ENCODE measurements around the gene NELFA. TPM values are rescaled to one million over a fixed set of nuclear protein-coding genes. Genes with fewer than 3 reads are reported as not detected.
"Not testable (repeated sequence)": the region's sequence is repeated elsewhere in the genome, so short reads cannot be mapped to it uniquely, and the experiment has no call there.

Gene NELFA
- total RNA-seq, 2 experiments from 2014 or later: 44.1 to 45.3 TPM

DNA sequence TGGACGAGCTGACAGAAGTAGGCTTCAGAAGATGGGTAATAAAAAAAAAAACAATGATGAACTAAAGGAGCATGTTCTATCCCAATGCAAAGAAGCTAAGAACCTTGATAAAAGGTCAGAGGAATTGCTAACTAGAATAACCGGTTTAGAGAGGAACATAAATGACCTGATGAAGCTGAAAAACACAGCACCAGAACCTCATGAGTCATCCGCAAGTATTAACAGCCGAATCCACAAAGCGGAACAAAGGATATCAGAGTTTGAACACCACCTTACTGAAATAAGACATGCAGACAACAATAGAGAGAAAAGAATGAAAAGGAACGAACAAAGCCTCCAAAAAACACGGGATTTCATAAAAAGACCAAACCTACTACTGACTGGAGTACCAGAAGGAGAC lies 10.5 kb downstream of the NELFA start:
- CTCF ChIA-PET: interaction anchor here (1.0 kb wide), 1 partner anchor 99 kb away, joined by 3 read pairs; no protein-coding TSS in a partner anchor
- intact Hi-C loops (cut with micrococcal nuclease): no loop called here
- Mint-ChIP-seq H3K27ac (no peak overlapping the region), H3K4me3 (no peak overlapping the region), H3K36me3 (ENCODE audit: low read depth) (peaks cover 71% of the 10 kb centered on the region), H3K4me1 (ENCODE audit: low read depth) (peaks cover 47% of the 10 kb centered on the region), H3K9me3 (peaks cover 36% of the 10 kb centered on the region), H3K27me3 (ENCODE audit: low read depth) (no peaks in the 10 kb centered on the region)
- no peak for DNase-seq

DNA sequence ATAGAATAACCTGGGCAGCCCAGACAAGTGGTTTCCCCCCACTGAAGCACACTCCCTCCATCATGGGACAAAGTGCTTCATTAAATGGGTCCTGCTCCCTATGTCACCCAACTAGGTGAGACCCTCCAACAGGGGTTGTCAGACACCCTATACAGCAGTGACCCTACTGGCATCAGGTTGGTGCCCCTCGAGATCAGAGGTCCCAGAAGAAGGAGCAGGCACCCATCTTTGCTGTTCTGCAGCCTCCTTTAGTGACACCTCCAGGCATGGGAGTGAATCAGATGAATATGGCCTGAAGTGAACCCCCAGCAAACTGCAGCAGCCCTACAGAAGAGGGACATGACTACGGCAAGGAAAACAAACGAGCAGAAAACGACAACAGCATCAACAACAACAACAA lies 11.1 kb downstream of the NELFA start:
- H3K4me3 Mint-ChIP-seq: no peak overlapping the region
- no peaks in the 10 kb centered on the region for H3K27me3 Mint-ChIP-seq (ENCODE audit: low read depth)
- H3K4me1 Mint-ChIP-seq (ENCODE audit: low read depth): peaks cover 41% of the 10 kb centered on the region
- peaks cover 36% of the 10 kb centered on the region for H3K9me3 Mint-ChIP-seq
- no peak overlapping the region for H3K27ac Mint-ChIP-seq
- CTCF ChIA-PET: no interaction called here
- intact Hi-C loops (cut with micrococcal nuclease): no loop called here
- DNase-seq: no peak
- H3K36me3 Mint-ChIP-seq (ENCODE audit: low read depth): peaks cover 65% of the 10 kb centered on the region

DNA sequence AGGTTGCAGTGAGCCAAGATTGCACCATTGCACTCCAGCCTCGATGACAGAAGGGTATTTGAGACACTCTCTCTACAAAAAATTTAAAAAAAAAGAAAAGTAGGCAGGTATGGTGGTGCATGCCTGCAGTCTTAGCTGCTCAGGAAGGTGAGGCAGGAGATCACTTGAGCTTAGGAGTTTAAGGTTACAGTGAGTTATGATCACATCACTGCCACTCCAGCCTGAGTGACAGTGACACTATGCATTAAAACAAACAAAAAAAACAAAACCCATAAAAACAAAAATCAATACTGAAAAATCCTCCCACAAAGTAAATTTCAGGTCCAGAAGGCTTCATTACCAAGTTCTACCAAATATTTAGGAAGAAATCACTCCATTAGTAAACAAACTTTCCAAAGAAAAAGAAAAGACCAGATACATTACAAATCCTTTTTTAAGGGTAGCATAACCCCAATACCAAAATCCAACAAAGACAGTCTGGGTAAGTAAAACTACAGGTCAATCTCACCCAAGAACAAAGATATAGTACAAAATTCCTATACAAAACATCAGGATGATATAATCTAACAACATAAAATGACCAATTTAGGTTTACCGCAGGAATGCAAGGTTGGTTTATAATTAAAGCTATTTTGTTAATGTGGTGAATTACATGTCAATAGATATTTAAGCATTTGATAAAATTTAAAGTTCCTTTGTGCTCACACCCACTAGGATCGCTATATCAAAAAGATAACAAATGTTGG lies 11.7 kb downstream of the NELFA start:
- CTCF ChIA-PET: no interaction called here
- Mint-ChIP-seq H3K9me3 (peaks cover 36% of the 10 kb centered on the region), H3K4me1 (ENCODE audit: low read depth) (peaks cover 35% of the 10 kb centered on the region), H3K27me3 (ENCODE audit: low read depth) (no peaks in the 10 kb centered on the region), H3K27ac (no peak overlapping the region), H3K36me3 (ENCODE audit: low read depth) (peaks cover 61% of the 10 kb centered on the region), H3K4me3 (no peak overlapping the region)
- intact Hi-C loops (cut with micrococcal nuclease): no loop called here
- DNase-seq: no peak

DNA sequence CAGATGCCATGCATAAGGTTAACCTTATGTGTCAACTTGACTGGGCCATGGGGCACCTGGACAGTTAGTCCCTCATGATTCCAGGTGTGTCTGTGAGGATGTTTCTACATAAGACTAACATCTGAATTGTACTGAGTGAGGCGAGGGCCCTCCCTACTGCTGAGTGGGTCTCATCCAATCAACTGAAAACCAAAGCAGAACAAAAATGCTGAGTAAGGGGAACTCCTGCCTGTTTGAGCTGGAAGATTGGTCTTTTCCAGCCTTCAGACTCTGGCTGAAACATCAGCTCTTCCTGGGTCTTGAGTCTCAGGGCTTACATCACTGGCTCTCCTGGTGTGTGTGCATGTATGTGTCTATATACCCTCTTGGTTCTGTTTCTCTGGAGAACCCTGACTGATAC lies 13.8 kb downstream of the NELFA start:
- peaks cover 24% of the 10 kb centered on the region for H3K4me1 Mint-ChIP-seq (ENCODE audit: low read depth)
- intact Hi-C loops (cut with micrococcal nuclease): no loop called here
- H3K4me3 Mint-ChIP-seq: no peak overlapping the region
- no peak overlapping the region for H3K27ac Mint-ChIP-seq
- H3K9me3 Mint-ChIP-seq: peaks cover 29% of the 10 kb centered on the region
- H3K27me3 Mint-ChIP-seq (ENCODE audit: low read depth): no peaks in the 10 kb centered on the region
- peaks cover 52% of the 10 kb centered on the region for H3K36me3 Mint-ChIP-seq (ENCODE audit: low read depth)
- DNase-seq: no peak
- CTCF ChIA-PET: interaction anchor here (0.9 kb wide), 1 partner anchor 11 kb away, joined by 5 read pairs; no protein-coding TSS in a partner anchor

DNA sequence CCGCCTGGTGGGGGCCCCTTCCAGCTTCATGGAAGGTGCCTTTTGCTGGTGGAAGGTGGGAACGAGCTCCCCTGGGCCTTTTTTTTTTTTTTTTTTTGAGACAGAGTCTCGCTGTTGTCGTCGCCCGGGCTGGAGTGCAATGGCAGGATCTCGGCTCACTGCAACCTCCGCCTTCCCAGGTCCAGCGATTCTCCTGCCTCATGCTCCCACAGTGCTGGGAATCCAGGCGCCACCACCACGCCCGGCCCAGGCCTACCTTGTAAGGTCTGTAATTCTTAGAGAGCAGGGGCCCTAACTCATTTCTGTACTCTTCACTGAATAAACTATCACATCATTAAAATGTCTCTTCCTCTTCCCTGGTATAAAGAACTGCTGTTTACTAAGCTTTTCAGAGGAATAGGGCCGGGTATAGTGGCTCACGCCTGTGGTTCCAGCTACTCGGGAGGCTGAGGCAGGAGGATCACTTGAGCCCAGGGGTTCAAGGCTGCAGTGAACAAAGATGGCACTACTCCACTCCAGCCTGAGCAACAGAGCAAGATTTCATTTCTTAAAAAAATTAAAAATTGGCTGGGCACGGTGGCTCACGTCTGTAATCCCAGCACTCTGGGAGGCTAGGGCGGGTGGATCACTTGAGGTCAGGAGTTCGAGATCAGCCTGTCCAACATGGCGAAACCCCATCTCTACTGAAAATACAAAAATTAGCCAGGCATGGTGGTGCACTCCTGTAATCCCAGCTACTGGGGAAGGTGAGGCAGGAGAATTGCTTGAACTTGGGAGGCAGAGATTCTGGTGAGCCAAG lies 14.9 kb downstream of the NELFA start:
- Mint-ChIP-seq H3K9me3 (peaks cover 21% of the 10 kb centered on the region), H3K4me1 (ENCODE audit: low read depth) (peaks cover 18% of the 10 kb centered on the region), H3K36me3 (ENCODE audit: low read depth) (peaks cover 42% of the 10 kb centered on the region)
- intact Hi-C loops (cut with micrococcal nuclease); H3K27me3 Mint-ChIP-seq (ENCODE audit: low read depth); DNase-seq; H3K27ac Mint-ChIP-seq; CTCF ChIA-PET; H3K4me3 Mint-ChIP-seq: not testable (repeated sequence)

DNA sequence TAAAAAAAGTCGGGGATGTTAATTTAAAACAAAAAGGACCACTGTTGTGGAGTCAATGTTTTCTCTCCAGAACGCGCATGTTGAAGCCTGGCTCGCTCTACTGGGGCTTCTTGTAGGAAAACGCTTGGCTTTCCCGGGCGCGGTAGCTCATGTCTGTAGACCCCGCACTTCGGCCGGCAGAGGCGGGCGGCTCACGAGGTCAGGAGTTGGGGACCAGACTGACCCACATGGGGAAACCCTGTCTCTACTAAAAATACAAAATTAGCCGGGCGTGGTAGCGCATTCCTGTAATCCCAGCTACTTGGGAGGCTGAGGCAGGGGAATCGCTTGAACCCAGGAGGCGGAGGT lies 15.6 kb downstream of the NELFA start:
- Mint-ChIP-seq H3K9me3 (peaks cover 15% of the 10 kb centered on the region), H3K36me3 (ENCODE audit: low read depth) (peaks cover 35% of the 10 kb centered on the region), H3K27ac (no peak overlapping the region), H3K27me3 (ENCODE audit: low read depth) (no peaks in the 10 kb centered on the region), H3K4me1 (ENCODE audit: low read depth) (peaks cover 14% of the 10 kb centered on the region), H3K4me3 (no peak overlapping the region)
- CTCF ChIA-PET: no interaction called here
- intact Hi-C loops (cut with micrococcal nuclease): no loop called here
- DNase-seq: no peak

DNA sequence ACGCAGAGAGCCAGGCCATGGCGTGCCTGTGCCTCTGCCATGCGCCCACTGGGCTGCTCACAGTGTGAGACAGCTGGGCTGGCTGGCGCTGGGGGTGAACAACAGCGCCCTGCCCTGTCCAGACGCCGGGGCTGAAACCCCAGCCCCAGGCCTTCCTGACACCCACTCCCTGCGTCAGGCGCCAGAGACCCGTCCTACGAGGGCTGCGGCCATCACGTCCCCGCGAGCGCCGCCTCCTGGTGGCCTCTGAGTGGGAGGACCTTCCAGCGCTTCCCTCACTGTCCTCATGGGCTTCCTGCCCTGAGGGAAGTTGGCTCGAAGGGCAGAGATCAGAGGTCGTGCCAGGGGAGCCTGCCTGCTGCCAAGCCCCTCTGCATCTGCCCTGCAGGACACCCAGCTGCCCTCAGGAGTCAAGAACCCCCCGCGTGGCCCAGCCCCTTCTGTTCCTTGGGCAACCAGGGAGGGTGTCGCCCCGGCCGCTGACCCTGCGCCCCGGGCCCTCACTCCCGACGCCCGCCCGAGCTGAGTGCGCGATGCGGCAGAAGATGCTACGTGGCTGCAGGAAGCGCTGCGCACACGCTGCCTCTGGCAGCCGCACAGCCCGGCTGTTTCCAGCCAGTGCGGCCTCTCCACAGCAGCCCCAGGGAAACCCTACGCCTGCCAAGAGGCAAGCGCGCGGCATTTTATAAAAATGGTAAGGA lies 16.2 kb downstream of the NELFA start:
- Mint-ChIP-seq H3K36me3 (ENCODE audit: low read depth) (peaks cover 29% of the 10 kb centered on the region), H3K9me3 (peaks cover 10% of the 10 kb centered on the region), H3K4me3 (no peak overlapping the region), H3K27ac (no peak overlapping the region), H3K4me1 (ENCODE audit: low read depth) (peaks cover 14% of the 10 kb centered on the region), H3K27me3 (ENCODE audit: low read depth) (no peaks in the 10 kb centered on the region)
- intact Hi-C loops (cut with micrococcal nuclease): no loop called here
- no peak for DNase-seq
- CTCF ChIA-PET: no interaction called here

DNA sequence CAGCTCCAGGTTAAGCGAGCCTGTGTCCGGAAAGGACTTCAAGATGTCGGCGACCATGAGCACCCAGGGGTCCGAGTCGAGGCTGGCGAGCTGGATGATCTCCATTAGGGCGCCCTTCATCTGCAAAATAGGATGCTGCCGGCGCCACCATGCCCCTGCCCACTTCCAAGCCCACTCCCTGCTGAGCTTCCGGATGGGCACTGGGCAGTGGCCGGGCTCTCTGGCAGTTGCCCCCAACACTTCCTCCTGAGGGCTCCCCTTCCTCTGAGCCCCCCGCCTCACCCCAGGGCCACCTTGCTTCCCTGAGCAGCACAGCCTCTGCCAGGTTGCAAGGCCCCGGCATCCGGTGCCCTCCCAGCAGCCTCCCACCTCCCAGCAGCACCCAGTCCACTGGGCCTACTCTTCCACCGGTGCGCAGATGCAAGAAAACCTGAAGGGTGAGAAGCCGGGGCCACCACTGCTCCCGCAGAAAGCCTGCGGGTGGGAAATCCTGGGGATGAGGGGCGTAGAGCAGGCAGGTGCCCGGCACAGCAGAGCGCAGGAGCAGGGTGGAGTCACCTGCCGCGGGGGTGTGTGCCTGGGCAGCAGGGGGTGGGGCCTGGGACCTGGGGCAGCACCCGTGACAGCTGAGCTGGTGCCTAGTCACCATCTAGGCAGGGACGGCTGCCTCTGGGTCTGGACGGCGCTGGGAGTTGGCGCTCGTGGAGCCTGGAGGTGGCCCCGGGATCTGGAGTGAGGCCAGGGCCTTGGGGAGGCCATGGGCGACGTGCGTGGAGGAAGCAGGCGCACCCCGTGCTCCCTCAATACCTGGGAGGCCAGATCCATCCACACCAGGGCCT lies 17.0 kb downstream of the NELFA start:
- Mint-ChIP-seq H3K36me3 (ENCODE audit: low read depth) (peaks cover 21% of the 10 kb centered on the region), H3K4me3 (no peak overlapping the region), H3K27ac (no peak overlapping the region), H3K4me1 (ENCODE audit: low read depth) (peaks cover 12% of the 10 kb centered on the region), H3K27me3 (ENCODE audit: low read depth) (no peaks in the 10 kb centered on the region), H3K9me3 (peaks cover 3% of the 10 kb centered on the region)
- CTCF ChIA-PET: no interaction called here
- DNase-seq: no peak
- intact Hi-C loops (cut with micrococcal nuclease): no loop called here

DNA sequence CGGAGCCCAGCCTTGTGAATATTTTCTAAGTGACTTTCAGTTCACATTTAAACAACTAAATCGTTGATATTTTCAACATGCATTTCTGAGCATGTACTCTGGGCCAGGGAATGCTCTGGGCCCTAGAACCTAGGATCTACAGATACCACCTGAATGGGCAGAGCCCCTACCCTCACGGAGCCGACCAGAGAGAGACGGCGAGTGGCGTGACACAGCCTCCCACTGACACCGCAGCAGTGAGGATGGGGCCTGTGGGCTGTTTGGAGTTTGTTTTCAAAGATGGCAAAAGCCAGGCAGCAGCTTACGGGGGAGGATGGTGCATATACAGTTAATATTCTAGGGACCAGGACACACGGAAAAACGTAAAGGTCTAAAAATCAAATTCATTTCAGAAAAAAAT lies 17.7 kb downstream of the NELFA start:
- H3K36me3 Mint-ChIP-seq (ENCODE audit: low read depth): peaks cover 15% of the 10 kb centered on the region
- no peak overlapping the region for H3K4me3 Mint-ChIP-seq
- intact Hi-C loops (cut with micrococcal nuclease): no loop called here
- no peak for DNase-seq
- H3K27ac Mint-ChIP-seq: peak overlapping the region; percentile 12
- peaks cover 8% of the 10 kb centered on the region for H3K4me1 Mint-ChIP-seq (ENCODE audit: low read depth)
- peaks cover under 1% of the 10 kb centered on the region for H3K9me3 Mint-ChIP-seq
- CTCF ChIA-PET: no interaction called here
- no peaks in the 10 kb centered on the region for H3K27me3 Mint-ChIP-seq (ENCODE audit: low read depth)

DNA sequence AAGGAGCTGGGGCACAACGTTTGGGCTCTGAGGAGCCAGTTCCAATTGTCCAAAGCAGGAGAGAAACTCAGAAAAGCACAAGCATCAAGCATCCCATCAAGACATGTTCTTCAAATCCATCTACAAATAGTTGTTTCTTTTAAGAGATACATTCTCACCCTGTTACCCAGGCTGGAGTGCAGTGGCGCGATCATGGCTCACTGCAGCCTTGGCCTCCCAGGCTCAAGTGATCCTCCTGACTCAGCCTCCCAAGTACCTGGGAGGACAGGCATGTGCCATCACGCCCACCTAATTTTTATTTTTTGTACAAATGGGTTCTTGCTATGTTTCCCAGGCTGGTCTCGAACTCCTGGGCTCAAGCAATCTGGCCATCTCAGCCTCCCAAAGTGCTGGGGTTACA lies 18.1 kb downstream of the NELFA start:
- H3K9me3 Mint-ChIP-seq: no peaks in the 10 kb centered on the region
- H3K27me3 Mint-ChIP-seq (ENCODE audit: low read depth): no peaks in the 10 kb centered on the region
- no peak overlapping the region for H3K4me3 Mint-ChIP-seq
- peaks cover 11% of the 10 kb centered on the region for H3K36me3 Mint-ChIP-seq (ENCODE audit: low read depth)
- DNase-seq: no peak
- no peak overlapping the region for H3K27ac Mint-ChIP-seq
- CTCF ChIA-PET: no interaction called here
- H3K4me1 Mint-ChIP-seq (ENCODE audit: low read depth): peaks cover 6% of the 10 kb centered on the region
- intact Hi-C loops (cut with micrococcal nuclease): no loop called here

DNA sequence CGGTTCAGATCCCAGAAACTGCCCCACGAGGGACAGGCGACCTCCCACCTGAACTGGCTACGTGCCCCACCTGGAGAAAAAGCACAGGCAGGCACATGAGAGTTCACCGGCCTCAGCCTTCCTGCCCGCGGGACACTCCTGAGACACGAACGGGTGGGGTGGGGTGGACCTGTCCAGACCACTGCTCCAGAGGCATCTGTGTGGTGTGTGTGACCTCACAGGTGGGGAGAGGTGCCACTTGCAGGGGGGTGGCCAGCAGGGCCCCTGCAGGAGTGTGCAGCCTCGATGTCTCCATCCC lies 18.5 kb downstream of the NELFA start:
- H3K27me3 Mint-ChIP-seq (ENCODE audit: low read depth): no peaks in the 10 kb centered on the region
- no peak overlapping the region for H3K4me3 Mint-ChIP-seq
- no peak for DNase-seq
- H3K27ac Mint-ChIP-seq: no peak overlapping the region
- intact Hi-C loops (cut with micrococcal nuclease): no loop called here
- peaks cover 9% of the 10 kb centered on the region for H3K36me3 Mint-ChIP-seq (ENCODE audit: low read depth)
- peaks cover 4% of the 10 kb centered on the region for H3K4me1 Mint-ChIP-seq (ENCODE audit: low read depth)
- CTCF ChIA-PET: no interaction called here
- no peaks in the 10 kb centered on the region for H3K9me3 Mint-ChIP-seq

Data from activated naive CD4-positive, alpha-beta T cell treated with anti-CD3 and anti-CD28 coated beads for 36 hours (primary cell).